ENCODE measurements around the gene VASN. TPM values are rescaled to one million over a fixed set of nuclear protein-coding genes. Genes with fewer than 3 reads are reported as not detected.

VASN gene
- total RNA-seq, 1 donor from 2014 or later, result 0.11 TPM

DNA sequence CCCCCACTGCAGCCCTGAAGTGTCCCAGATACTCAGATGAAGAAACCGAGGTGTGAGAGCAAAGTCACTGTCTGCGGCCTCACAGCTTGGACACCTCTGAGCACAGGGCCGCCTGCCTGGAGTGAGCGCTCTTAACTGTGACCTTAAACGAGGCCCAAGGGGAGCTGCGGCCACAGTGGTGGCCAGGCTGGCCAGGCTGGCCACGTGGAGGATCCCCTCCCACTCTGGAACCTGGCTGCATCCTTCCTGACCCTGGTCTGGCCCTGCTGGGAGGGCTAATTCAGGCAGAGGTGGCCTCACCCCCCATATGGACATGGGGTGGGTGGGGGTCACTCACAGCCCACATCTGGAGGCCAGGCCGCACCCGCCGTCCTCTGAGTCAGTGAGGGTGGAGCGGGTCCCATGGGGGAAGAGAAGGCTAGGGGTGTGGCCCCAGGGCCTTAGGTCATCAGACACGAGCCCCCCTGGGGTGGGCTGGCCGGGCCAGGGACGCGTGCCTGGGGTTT, 6.6 kb downstream of the VASN start:
- intact Hi-C loops (cut with micrococcal nuclease), result no loop called here
- CTCF ChIA-PET, result interaction anchor here (0.9 to 1.3 kb wide), 3 partner anchors 24 to 27 kb away, joined by 3 to 4 read pairs (median 4); no protein-coding TSS in a partner anchor

DNA sequence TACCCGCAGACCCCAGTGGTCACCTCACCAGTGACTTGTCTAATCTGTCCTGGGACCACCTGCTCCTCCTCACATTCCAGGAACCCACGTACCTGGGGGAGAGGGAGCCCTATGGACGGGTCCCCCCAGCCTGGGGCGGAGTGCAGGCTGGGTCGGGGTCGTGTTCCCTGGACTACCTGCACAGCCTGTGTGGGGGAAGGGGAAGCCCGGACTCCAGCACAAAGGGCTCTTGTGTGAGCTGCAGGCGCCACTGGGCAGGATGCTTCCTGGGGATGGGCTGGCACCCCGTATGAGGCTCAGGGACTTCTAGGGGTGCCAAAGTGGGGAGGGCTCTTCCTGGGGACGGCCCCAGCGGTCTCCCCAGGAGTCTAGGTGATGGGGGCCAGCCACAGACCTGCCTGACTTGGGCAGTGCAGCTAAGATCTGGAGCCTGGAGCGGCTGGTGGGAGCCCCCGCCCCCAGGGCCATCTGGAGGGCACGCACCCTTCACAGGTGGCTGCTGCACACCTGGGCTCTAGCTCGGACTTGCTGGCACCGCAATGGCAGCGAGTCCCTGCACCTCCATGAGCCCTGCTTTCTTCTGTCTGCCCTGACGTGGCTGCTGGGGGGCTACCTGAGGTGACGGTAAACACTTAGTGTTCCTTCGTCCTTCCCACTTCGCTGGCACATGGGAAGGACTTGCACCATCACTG, 7.5 kb downstream of the VASN start:
- Mint-ChIP-seq H3K27me3 (no peaks in the 10 kb centered on the region), H3K27ac (no peak overlapping the region), H3K9me3 (no peaks in the 10 kb centered on the region), H3K4me1 (peaks cover 4% of the 10 kb centered on the region), H3K36me3 (ENCODE audit: low read depth) (peaks cover 31% of the 10 kb centered on the region), H3K4me3 (no peak overlapping the region)
- ChIA-PET CTCF (interaction anchor here (1.0 to 1.3 kb wide), 2 partner anchors 23 to 26 kb away, joined by 4 read pairs; no protein-coding TSS in a partner anchor), POLR2A (no interaction called here)
- TF ChIP-seq, protein P1, sequence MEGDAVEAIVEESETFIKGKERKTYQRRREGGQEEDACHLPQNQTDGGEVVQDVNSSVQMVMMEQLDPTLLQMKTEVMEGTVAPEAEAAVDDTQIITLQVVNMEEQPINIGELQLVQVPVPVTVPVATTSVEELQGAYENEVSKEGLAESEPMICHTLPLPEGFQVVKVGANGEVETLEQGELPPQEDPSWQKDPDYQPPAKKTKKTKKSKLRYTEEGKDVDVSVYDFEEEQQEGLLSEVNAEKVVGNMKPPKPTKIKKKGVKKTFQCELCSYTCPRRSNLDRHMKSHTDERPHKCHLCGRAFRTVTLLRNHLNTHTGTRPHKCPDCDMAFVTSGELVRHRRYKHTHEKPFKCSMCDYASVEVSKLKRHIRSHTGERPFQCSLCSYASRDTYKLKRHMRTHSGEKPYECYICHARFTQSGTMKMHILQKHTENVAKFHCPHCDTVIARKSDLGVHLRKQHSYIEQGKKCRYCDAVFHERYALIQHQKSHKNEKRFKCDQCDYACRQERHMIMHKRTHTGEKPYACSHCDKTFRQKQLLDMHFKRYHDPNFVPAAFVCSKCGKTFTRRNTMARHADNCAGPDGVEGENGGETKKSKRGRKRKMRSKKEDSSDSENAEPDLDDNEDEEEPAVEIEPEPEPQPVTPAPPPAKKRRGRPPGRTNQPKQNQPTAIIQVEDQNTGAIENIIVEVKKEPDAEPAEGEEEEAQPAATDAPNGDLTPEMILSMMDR (IDR thresholded peaks at IDR 0.05), result no peak
- DNase-seq (no peak), ATAC-seq (ENCODE audit: low read depth) (no peak)
- intact Hi-C loops (cut with micrococcal nuclease), result no loop called here

More for the DNA sequence above, 6.6 kb downstream of the VASN start:
- Mint-ChIP-seq H3K27ac (no peak overlapping the region), H3K4me3 (no peak overlapping the region), H3K36me3 (ENCODE audit: low read depth) (peaks cover 28% of the 10 kb centered on the region), H3K27me3 (no peaks in the 10 kb centered on the region), H3K9me3 (no peaks in the 10 kb centered on the region), H3K4me1 (peaks cover 8% of the 10 kb centered on the region)
- DNase-seq (no peak), ATAC-seq (ENCODE audit: low read depth) (no peak)
- TF ChIP-seq, protein P1 (IDR thresholded peaks at IDR 0.05), result no peak
- POLR2A ChIA-PET, result no interaction called here

DNA sequence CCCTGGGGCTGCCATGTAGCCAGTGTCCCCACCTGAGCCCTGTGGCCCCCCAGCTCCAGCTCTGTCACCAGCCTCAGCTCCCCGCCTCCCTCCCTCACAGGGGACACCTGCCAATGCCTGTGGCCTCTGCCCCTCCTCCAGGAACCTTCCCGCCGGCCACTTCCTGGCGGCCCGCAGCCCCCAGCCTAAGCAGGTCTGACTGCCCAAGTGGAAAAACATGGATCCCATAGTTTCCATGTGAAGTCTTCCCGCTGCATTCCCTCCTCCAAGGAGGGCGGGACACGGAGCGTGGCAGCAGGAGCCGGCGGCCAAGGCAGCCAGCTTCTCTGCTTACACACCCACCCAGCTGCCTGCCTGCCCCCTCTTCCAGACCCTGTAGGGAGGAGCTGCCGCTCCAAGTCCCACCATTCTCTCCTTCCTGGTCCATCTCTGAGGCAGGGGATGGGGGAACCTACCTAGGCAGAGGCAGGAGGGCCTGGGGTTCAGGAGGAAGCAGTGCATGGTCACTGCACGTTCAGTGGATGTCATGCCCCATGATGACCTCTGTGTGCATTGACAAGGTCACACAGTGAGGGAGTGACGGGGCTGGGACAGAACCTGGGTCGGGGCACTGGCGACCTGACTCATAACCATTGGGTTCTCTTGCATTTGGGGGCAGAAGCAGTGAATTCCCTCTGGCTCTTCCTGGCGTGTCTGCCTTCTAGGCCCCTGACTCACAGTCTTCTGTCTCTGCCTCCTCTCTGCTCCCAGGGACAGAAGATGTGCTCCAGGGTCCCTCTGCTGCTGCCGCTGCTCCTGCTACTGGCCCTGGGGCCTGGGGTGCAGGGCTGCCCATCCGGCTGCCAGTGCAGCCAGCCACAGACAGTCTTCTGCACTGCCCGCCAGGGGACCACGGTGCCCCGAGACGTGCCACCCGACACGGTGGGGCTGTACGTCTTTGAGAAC, 8.7 kb downstream of the VASN start:
- Mint-ChIP-seq H3K9me3 (no peaks in the 10 kb centered on the region), H3K4me1 (peaks cover under 1% of the 10 kb centered on the region), H3K27me3 (no peaks in the 10 kb centered on the region), H3K4me3 (no peak overlapping the region), H3K27ac (no peak overlapping the region), H3K36me3 (ENCODE audit: low read depth) (peaks cover 33% of the 10 kb centered on the region)
- ATAC-seq (ENCODE audit: low read depth), result no peak
- DNase-seq, result no peak
- ChIA-PET CTCF (no interaction called here), POLR2A (interaction anchor here (0.6 to 0.7 kb wide), 2 partner anchors 15 to 531 kb away, joined by 3 to 5 read pairs; no protein-coding TSS in a partner anchor)
- TF ChIP-seq, protein P1 (IDR thresholded peaks at IDR 0.05), result no peak
- intact Hi-C loops (cut with micrococcal nuclease), result no loop called here

DNA sequence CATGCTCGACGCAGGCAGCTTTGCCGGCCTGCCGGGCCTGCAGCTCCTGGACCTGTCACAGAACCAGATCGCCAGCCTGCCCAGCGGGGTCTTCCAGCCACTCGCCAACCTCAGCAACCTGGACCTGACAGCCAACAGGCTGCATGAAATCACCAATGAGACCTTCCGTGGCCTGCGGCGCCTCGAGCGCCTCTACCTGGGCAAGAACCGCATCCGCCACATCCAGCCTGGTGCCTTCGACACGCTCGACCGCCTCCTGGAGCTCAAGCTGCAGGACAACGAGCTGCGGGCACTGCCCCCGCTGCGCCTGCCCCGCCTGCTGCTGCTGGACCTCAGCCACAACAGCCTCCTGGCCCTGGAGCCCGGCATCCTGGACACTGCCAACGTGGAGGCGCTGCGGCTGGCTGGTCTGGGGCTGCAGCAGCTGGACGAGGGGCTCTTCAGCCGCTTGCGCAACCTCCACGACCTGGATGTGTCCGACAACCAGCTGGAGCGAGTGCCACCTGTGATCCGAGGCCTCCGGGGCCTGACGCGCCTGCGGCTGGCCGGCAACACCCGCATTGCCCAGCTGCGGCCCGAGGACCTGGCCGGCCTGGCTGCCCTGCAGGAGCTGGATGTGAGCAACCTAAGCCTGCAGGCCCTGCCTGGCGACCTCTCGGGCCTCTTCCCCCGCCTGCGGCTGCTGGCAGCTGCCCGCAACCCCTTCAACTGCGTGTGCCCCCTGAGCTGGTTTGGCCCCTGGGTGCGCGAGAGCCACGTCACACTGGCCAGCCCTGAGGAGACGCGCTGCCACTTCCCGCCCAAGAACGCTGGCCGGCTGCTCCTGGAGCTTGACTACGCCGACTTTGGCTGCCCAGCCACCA, 9.7 kb downstream of the VASN start:
- peaks cover 37% of the 10 kb centered on the region for H3K36me3 Mint-ChIP-seq (ENCODE audit: low read depth)
- H3K4me1 Mint-ChIP-seq, result no peaks in the 10 kb centered on the region
- no peaks in the 10 kb centered on the region for H3K9me3 Mint-ChIP-seq
- ChIA-PET CTCF (interaction anchor here (0.8 kb wide), 1 partner anchor 22 kb away, joined by 3 read pairs; no protein-coding TSS in a partner anchor), POLR2A (interaction anchor here (0.6 kb wide), 1 partner anchor 532 kb away, joined by 5 read pairs; no protein-coding TSS in a partner anchor)
- no peak overlapping the region for H3K4me3 Mint-ChIP-seq
- no peaks in the 10 kb centered on the region for H3K27me3 Mint-ChIP-seq
- no peak overlapping the region for H3K27ac Mint-ChIP-seq
- intact Hi-C loops (cut with micrococcal nuclease), result no loop called here
- TF ChIP-seq, protein P1 (IDR thresholded peaks at IDR 0.05), result no peak
- no peak for DNase-seq
- ATAC-seq (ENCODE audit: low read depth), result no peak
